H9 (cell line): ENCODE results near the gene SLC22A6. TPM values are rescaled to one million over a fixed set of nuclear protein-coding genes. Genes with fewer than 3 reads are reported as not detected.

Experiments
- DNase-seq: peaks from one replicate; pipeline ENCODE4 v3.0.0-alpha.2; 2017
- H2AFZ ChIP-seq: one replicate; pipeline ENCODE4 v1.6.1; 2013; ENCODE audit warnings: mild to moderate bottlenecking, low read length, control low read depth, moderate library complexity
- H2AK5ac ChIP-seq: 2 replicates; pipeline ENCODE4 v1.6.1; 2013; ENCODE audit warnings: low read length, control low read depth, mixed read lengths; ENCODE audit not compliant: insufficient read length
- H2BK120ac ChIP-seq: one replicate; pipeline ENCODE4 v1.6.1; 2013; ENCODE audit warnings: low read depth, mild to moderate bottlenecking, low read length, control low read depth, inconsistent platforms; ENCODE audit not compliant: poor library complexity, severe bottlenecking
- H2BK12ac ChIP-seq: 2 replicates; pipeline ENCODE4 v1.6.1; 2013; ENCODE audit warnings: low read length, control low read depth, mixed read lengths, low read depth; ENCODE audit not compliant: insufficient read length
- H2BK15ac ChIP-seq: 2 replicates; pipeline ENCODE4 v1.6.1; 2013; ENCODE audit warnings: low read depth, low read length, control low read depth
- H2BK20ac ChIP-seq: one replicate; pipeline ENCODE4 v1.6.1; 2013; ENCODE audit warnings: low read depth, mild to moderate bottlenecking, low read length, control low read depth, inconsistent platforms; ENCODE audit not compliant: poor library complexity, severe bottlenecking
- H2BK5ac ChIP-seq: 2 replicates; pipeline ENCODE4 v1.6.1; 2013; ENCODE audit warnings: low read length, control low read depth, mixed read lengths; ENCODE audit not compliant: insufficient read length
- H3K14ac ChIP-seq: 2 replicates; pipeline ENCODE4 v1.6.1; 2013; ENCODE audit warnings: low read length, control low read depth; ENCODE audit not compliant: insufficient read depth
- H3K18ac ChIP-seq: 2 replicates; pipeline ENCODE4 v1.6.1; 2013; ENCODE audit warnings: low read depth, mild to moderate bottlenecking, mixed read lengths, low read length, control low read depth; ENCODE audit not compliant: insufficient read length
- H3K23ac ChIP-seq: 2 replicates; pipeline ENCODE4 v1.6.1; 2013; ENCODE audit warnings: low read length, control low read depth, mixed read lengths, low read depth; ENCODE audit not compliant: insufficient read length
- H3K23me2 ChIP-seq: 2 replicates; pipeline ENCODE4 v1.6.1; 2013; ENCODE audit warnings: low read depth, mild to moderate bottlenecking, mixed read lengths, low read length, control low read depth; ENCODE audit not compliant: insufficient read length, poor library complexity, severe bottlenecking
- H3K27ac ChIP-seq: 2 replicates; pipeline ENCODE4 v1.5.1; 2013; ENCODE audit warnings: low read length, control low read depth, mixed read lengths, low read depth; ENCODE audit not compliant: insufficient read length
- H3K27me3 ChIP-seq: 2 replicates; pipeline ENCODE4 v1.6.1; 2013; ENCODE audit warnings: low read length, control low read depth, inconsistent platforms; ENCODE audit not compliant: insufficient read depth
- H3K4ac ChIP-seq: 2 replicates; pipeline ENCODE4 v1.6.1; 2013; ENCODE audit warnings: low read depth, mild to moderate bottlenecking, control low read depth, inconsistent platforms, low read length, moderate library complexity
- H3K4me1 ChIP-seq: 2 replicates; pipeline ENCODE4 v1.6.1; 2013; ENCODE audit warnings: low read length, control low read depth, inconsistent platforms; ENCODE audit not compliant: insufficient read depth
- H3K4me2 ChIP-seq: 2 replicates; pipeline ENCODE4 v1.6.1; 2013; ENCODE audit warnings: low read length, control low read depth, mixed read lengths; ENCODE audit not compliant: insufficient read length, insufficient read depth
- H3K56ac ChIP-seq: 2 replicates; pipeline ENCODE4 v1.6.1; 2013; ENCODE audit warnings: low read depth, mild to moderate bottlenecking, mixed read lengths, low read length, control low read depth; ENCODE audit not compliant: insufficient read length
- H3K79me1 ChIP-seq: 2 replicates; pipeline ENCODE4 v1.6.1; 2013; ENCODE audit warnings: low read depth, mild to moderate bottlenecking, moderate library complexity, low read length, control low read depth, inconsistent platforms; ENCODE audit not compliant: insufficient read depth, poor library complexity, severe bottlenecking
- H3K79me2 ChIP-seq: 2 replicates; pipeline ENCODE4 v1.6.1; 2013; ENCODE audit warnings: low read length, control low read depth, inconsistent platforms; ENCODE audit not compliant: insufficient read depth
- H3K9ac ChIP-seq: 2 replicates; pipeline ENCODE4 v1.6.1; 2013; ENCODE audit warnings: low read length, control low read depth, mixed read lengths; ENCODE audit not compliant: insufficient read length; ENCODE audit errors: extremely low read depth
- H3K9me3 ChIP-seq: one replicate; pipeline ENCODE4 v1.6.1; 2013; ENCODE audit warnings: low read depth, low read length, inconsistent platforms; ENCODE audit not compliant: control insufficient read depth
- H3T11ph ChIP-seq: one replicate; pipeline ENCODE4 v1.6.1; 2013; ENCODE audit warnings: mild to moderate bottlenecking, low read length, control low read depth, inconsistent platforms
- H4K20me1 ChIP-seq: one replicate; pipeline ENCODE4 v1.6.1; 2013; ENCODE audit not compliant: control insufficient read depth, insufficient read length, insufficient read depth
- H4K5ac ChIP-seq: 2 replicates; pipeline ENCODE4 v1.6.1; 2013; ENCODE audit warnings: low read depth, mild to moderate bottlenecking, mixed read lengths, low read length, control low read depth; ENCODE audit not compliant: insufficient read length
- H4K8ac ChIP-seq: replicated peaks from 2 replicates; pipeline ENCODE4 v1.6.1; 2013; ENCODE audit warnings: low read length, control low read depth, mixed read lengths, low read depth; ENCODE audit not compliant: insufficient read length
- H4K91ac ChIP-seq: 2 replicates; pipeline ENCODE4 v1.6.1; 2013; ENCODE audit warnings: low read depth, mild to moderate bottlenecking, moderate library complexity, mixed read lengths, low read length, control low read depth; ENCODE audit not compliant: insufficient read length
- H3K27ac Mint-ChIP-seq, 3 experiments: 2 replicates in 2 of 3; 3 replicates in 1 of 3; pipeline ENCODE4 v1.8.0; 2020 to 2021; ENCODE audit warnings: mixed read lengths in 3 of 3, mild to moderate bottlenecking in 1 of 3, moderate library complexity in 1 of 3
- H3K27me3 Mint-ChIP-seq: 2 replicates; pipeline ENCODE4 v1.8.0; 2021; ENCODE audit warnings: low read depth, mild to moderate bottlenecking, moderate library complexity, mixed read lengths
- H3K36me3 Mint-ChIP-seq, 3 experiments: 2 replicates in 2 of 3; 3 replicates in 1 of 3; pipeline ENCODE4 v1.8.0; 2020 to 2021; ENCODE audit warnings: low read depth in 3 of 3, mixed read lengths in 3 of 3; ENCODE audit not compliant: insufficient read depth in 1 of 3
- H3K4me1 Mint-ChIP-seq, 2 experiments: 2 replicates each; pipeline ENCODE4 v1.8.0; 2020; ENCODE audit warnings: mixed read lengths in 2 of 2
- H3K4me3 Mint-ChIP-seq, 2 experiments: 2 replicates in 1 of 2; 3 replicates in 1 of 2; pipeline ENCODE4 v1.8.0; 2020 to 2021; ENCODE audit warnings: mild to moderate bottlenecking in 2 of 2, mixed read lengths in 2 of 2, moderate library complexity in 1 of 2
- H3K9me3 Mint-ChIP-seq, 2 experiments: 2 replicates in 1 of 2; 3 replicates in 1 of 2; pipeline ENCODE4 v1.8.0; 2020; ENCODE audit warnings: mild to moderate bottlenecking in 2 of 2, mixed read lengths in 2 of 2, moderate library complexity in 1 of 2
- WGBS: extraction: QIAGEN DNeasy Blood & Tissue Kit; methylation state at CpG from one replicate; pipeline ENCODE4 v1.1.7; 2013; ENCODE audit warnings: missing lambda C conversion rate, low lambda C conversion rate, mixed read lengths; ENCODE audit not compliant: insufficient read length; ENCODE audit errors: extremely low coverage; 5-methylcytosine and 5-hydroxymethylcytosine counted together
- total RNA-seq: library from RNA; stranded (reverse); gene quantifications from 2 replicates; pipeline ENCODE4 v1.2.1, GENCODE V29; 2021
- TF ChIP-seq, protein P1 (sequence below): fragments of 200-600 bp; sonication (generic); conservative IDR thresholded peaks from 3 replicates; pipeline ENCODE4 v1.8.0; 2021; ENCODE audit warnings: antibody characterized with exemption, mild to moderate bottlenecking

SLC22A6 gene
- total RNA-seq, 1 experiment from 2014 or later = not detected

DNA sequence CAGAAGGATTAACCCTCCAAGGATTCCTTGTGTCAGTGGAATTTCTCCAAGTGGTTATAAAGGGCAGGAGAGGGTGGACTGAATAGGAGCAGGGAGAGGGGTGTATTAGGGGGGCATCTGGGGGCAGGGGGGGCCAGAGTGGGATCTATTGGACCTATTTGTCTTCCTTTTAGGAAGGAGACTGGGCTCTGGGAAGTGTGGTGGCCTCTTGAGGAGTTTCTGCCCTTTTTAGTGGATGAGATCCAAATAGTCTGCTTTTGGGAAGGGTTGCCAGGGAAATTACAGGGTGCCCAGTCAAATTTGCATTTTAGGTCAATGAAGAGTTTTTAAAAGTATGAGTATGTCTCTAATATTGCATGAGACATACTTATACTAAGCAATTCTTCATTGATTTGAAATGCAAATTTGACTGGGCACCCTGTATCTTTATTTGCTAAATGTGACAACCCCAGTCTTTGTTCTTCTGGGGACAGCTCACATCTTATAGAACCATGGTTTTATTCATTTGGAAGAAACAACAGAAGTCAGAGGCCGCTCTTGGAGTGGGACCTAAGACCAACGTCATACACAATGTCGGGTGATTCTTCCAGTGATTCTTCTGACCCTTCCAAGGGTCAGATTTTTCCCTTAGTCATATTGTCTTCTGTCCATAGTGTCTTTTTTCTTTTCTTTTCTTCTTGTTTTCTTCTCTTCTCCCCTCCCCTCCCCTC, 429 bp upstream of the SLC22A6 start:
- no peaks in the 10 kb centered on the region for H3K9me3 ChIP-seq
- H3K4me3 Mint-ChIP-seq = no peak overlapping the region
- no peak overlapping the region for H4K8ac ChIP-seq
- H2BK15ac ChIP-seq = no peak overlapping the region
- H3K14ac ChIP-seq = no peak overlapping the region
- H3K23me2 ChIP-seq = no peaks in the 10 kb centered on the region
- no peaks in the 10 kb centered on the region for H3K79me2 ChIP-seq
- H3K4me2 ChIP-seq = no peak overlapping the region
- H3K9me3 Mint-ChIP-seq = no peaks in the 10 kb centered on the region; a peak in 2 of 5 replicates
- H3K27ac Mint-ChIP-seq = no peak overlapping the region; a peak in 1 of 7 replicates
- H3K18ac ChIP-seq = no peak overlapping the region
- H3K27me3 ChIP-seq = no peaks in the 10 kb centered on the region
- WGBS = no CpG with 5 or more reads among the region's 3 CpGs
- no peak overlapping the region for H2AK5ac ChIP-seq
- H3K79me1 ChIP-seq = no peaks in the 10 kb centered on the region
- no peak overlapping the region for H4K5ac ChIP-seq
- H3K4me1 Mint-ChIP-seq = peaks cover 0 to 2% of the 10 kb centered on the region in 2 experiments; a peak in 1 of 4 replicates
- H3K23ac ChIP-seq = no peak overlapping the region
- no peak overlapping the region for H4K91ac ChIP-seq
- H3K4ac ChIP-seq = no peak overlapping the region
- no peaks in the 10 kb centered on the region for H4K20me1 ChIP-seq
- no peak overlapping the region for H3T11ph ChIP-seq
- H3K36me3 Mint-ChIP-seq = no peaks in the 10 kb centered on the region
- H2BK12ac ChIP-seq = no peak overlapping the region
- DNase-seq = no peak
- H3K9ac ChIP-seq = no peak overlapping the region
- no peak overlapping the region for H3K56ac ChIP-seq
- H2BK120ac ChIP-seq = no peak overlapping the region
- no peak overlapping the region for H2BK20ac ChIP-seq
- H2BK5ac ChIP-seq = no peak overlapping the region
- H3K27ac ChIP-seq = no peak overlapping the region
- H3K27me3 Mint-ChIP-seq = peaks cover 16% of the 10 kb centered on the region
- no peak overlapping the region for H2AFZ ChIP-seq
- H3K4me1 ChIP-seq = no peaks in the 10 kb centered on the region
- TF ChIP-seq, protein P1, sequence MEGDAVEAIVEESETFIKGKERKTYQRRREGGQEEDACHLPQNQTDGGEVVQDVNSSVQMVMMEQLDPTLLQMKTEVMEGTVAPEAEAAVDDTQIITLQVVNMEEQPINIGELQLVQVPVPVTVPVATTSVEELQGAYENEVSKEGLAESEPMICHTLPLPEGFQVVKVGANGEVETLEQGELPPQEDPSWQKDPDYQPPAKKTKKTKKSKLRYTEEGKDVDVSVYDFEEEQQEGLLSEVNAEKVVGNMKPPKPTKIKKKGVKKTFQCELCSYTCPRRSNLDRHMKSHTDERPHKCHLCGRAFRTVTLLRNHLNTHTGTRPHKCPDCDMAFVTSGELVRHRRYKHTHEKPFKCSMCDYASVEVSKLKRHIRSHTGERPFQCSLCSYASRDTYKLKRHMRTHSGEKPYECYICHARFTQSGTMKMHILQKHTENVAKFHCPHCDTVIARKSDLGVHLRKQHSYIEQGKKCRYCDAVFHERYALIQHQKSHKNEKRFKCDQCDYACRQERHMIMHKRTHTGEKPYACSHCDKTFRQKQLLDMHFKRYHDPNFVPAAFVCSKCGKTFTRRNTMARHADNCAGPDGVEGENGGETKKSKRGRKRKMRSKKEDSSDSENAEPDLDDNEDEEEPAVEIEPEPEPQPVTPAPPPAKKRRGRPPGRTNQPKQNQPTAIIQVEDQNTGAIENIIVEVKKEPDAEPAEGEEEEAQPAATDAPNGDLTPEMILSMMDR = no peak
